Liver (tissue), 9 donors: ENCODE data around the gene CFAP206. TPM values are rescaled to one million over a fixed set of nuclear protein-coding genes. Genes with fewer than 3 reads are reported as not detected.

Experiments used
- DNase-seq: peaks from one replicate; pipeline ENCODE4 v3.0.0-alpha.2; 2017; ENCODE audit warnings: low spot score
- H3K27ac ChIP-seq, 2 donors: one replicate each; pipeline ENCODE4 v1.7.0; 2013; ENCODE audit warnings: inconsistent platforms in 2 of 2, low read length in 2 of 2, control low read depth in 1 of 2, low read depth in 1 of 2, mild to moderate bottlenecking in 1 of 2
- H3K27me3 ChIP-seq, 4 donors: one replicate each; pipeline versions ENCODE4 v1.6.1 to v1.7.0; 2013; ENCODE audit warnings: low read length in 3 of 4, inconsistent platforms in 1 of 4, mild to moderate bottlenecking in 1 of 4, moderate library complexity in 1 of 4; ENCODE audit not compliant: control insufficient read depth in 4 of 4, insufficient read depth in 4 of 4
- H3K36me3 ChIP-seq, 4 donors: one replicate each; pipeline versions ENCODE4 v1.6.1 to v1.7.0; 2013; ENCODE audit warnings: low read length in 3 of 4, mild to moderate bottlenecking in 3 of 4, low read depth in 1 of 4, moderate library complexity in 1 of 4; ENCODE audit not compliant: control insufficient read depth in 4 of 4, insufficient read depth in 3 of 4
- H3K4me1 ChIP-seq, 4 donors: one replicate each; pipeline versions ENCODE4 v1.6.1 to v1.7.0; 2013; ENCODE audit warnings: low read length in 3 of 4, mild to moderate bottlenecking in 3 of 4, moderate library complexity in 1 of 4; ENCODE audit not compliant: control insufficient read depth in 4 of 4, insufficient read depth in 4 of 4
- H3K4me3 ChIP-seq, 3 donors: one replicate each; pipeline versions ENCODE4 v1.6.1 to v1.7.0; 2013; ENCODE audit warnings: low read length in 3 of 3, control low read depth in 1 of 3, low read depth in 1 of 3, mild to moderate bottlenecking in 1 of 3
- H3K9ac ChIP-seq, 2 donors: one replicate each; pipeline ENCODE4 v1.7.0; 2013; ENCODE audit warnings: low read length in 2 of 2, mild to moderate bottlenecking in 2 of 2, moderate library complexity in 2 of 2, control low read depth in 1 of 2, low read depth in 1 of 2
- H3K9me3 ChIP-seq, 4 donors: one replicate each; pipeline versions ENCODE4 v1.6.1 to v1.7.0; 2013; ENCODE audit warnings: low read length in 3 of 4; ENCODE audit not compliant: control insufficient read depth in 4 of 4
- EGR1 ChIP-seq, 2 donors: IDR thresholded peaks; 2 replicates each; pipeline ENCODE4 v1.6.1; 2016 to 2018; ENCODE audit warnings: antibody characterized with exemption in 2 of 2, low read depth in 2 of 2
- FOXA1 ChIP-seq: IDR thresholded peaks from 2 replicates; pipeline ENCODE4 v1.6.1; 2016; ENCODE audit warnings: antibody characterized with exemption
- GABPA ChIP-seq, 2 donors: IDR thresholded peaks in 1 of 2; conservative IDR thresholded peaks in 1 of 2; 2 replicates each; pipeline ENCODE4 v1.6.1; 2016; ENCODE audit warnings: antibody characterized with exemption in 2 of 2, mild to moderate bottlenecking in 1 of 2, moderate library complexity in 1 of 2
- HNF4A ChIP-seq, 2 donors: conservative IDR thresholded peaks; 2 replicates each; pipeline ENCODE4 v1.6.1; 2016; ENCODE audit warnings: antibody characterized with exemption in 2 of 2, mild to moderate bottlenecking in 2 of 2
- HNF4G ChIP-seq: IDR thresholded peaks from 2 replicates; pipeline ENCODE4 v1.6.1; 2016; ENCODE audit warnings: antibody characterized with exemption
- JUND ChIP-seq, 2 donors: IDR thresholded peaks; 2 replicates each; pipeline ENCODE4 v1.6.1; 2016; ENCODE audit warnings: antibody characterized with exemption in 2 of 2
- RAD21 ChIP-seq, 2 donors: IDR thresholded peaks; 2 replicates each; pipeline ENCODE4 v1.6.1; 2016; ENCODE audit warnings: antibody characterized with exemption in 2 of 2, mild to moderate bottlenecking in 2 of 2
- SP1 ChIP-seq: IDR thresholded peaks from 2 replicates; pipeline ENCODE4 v1.6.1; 2018; ENCODE audit warnings: antibody characterized with exemption, mild to moderate bottlenecking
- TAF1 ChIP-seq: conservative IDR thresholded peaks from 2 replicates; pipeline ENCODE4 v1.6.1; 2016; ENCODE audit warnings: antibody characterized with exemption, mild to moderate bottlenecking
- YY1 ChIP-seq: IDR thresholded peaks from 2 replicates; pipeline ENCODE4 v1.6.1; 2016; ENCODE audit warnings: antibody characterized with exemption, mild to moderate bottlenecking
- WGBS: extraction: QIAGEN DNeasy Blood & Tissue Kit; methylation state at CpG from one replicate; pipeline ENCODE4 v1.1.7; 2013; 5-methylcytosine and 5-hydroxymethylcytosine counted together
- polyA plus RNA-seq, 2 donors: library from polyadenylated mRNA; stranded (reverse) in 1 of 2; unstranded in 1 of 2; fragments of 200-250 nt in 1 of 2; fragments of >200 nt in 1 of 2; fragmentation: Nextera tagmentation in 1 of 2; extraction: Ambion mirVana in 1 of 2; gene quantifications; one replicate each; pipeline versions ENCODE4 v1.2.1 to v1.2.3, GENCODE V29; 2013 to 2015
- total RNA-seq, 2 donors: library from RNA; depleted of rRNA; stranded (reverse); fragments of >200 nt; gene quantifications; one replicate each; pipeline ENCODE4 v1.2.3, GENCODE V29; 2014
- TF ChIP-seq, protein P1 (sequence below): fragments of 150-350 bp; IDR thresholded peaks from 2 replicates; pipeline ENCODE4 v1.5.1; 2017; ENCODE audit warnings: improper control_type of control experiment, low read depth, low read length; ENCODE audit not compliant: missing input control
- donor health status: healthy.
- donor health status: healthy.
- donor health status: healthy.
- donor health status: healthy.
- donor health status: healthy.

The CFAP206 gene
- total and polyA plus RNA-seq, 4 donors, result 0.08 to 0.42 (median 0.11) TPM; not detected in 1

DNA sequence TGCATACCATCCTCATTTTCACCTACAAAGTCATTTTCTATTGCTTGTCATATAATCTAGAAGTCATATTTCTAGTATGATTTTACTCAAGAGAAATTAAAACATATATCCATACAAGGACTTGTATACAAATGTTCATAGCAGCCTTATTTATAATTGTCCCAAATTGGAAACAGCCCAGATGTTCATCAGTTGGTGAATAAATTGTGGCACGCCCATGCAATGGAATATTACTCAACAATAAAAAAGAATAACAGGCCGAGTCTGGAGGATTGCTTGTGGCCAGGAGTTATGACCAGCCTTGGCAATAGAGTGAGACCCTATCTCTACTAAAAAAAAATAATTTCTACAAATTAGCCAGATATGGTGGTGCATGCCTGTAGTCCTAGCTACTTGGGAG is 34.4 kb upstream of the CFAP206 start:
- no peaks in the 10 kb centered on the region for H3K36me3 ChIP-seq
- H3K4me1 ChIP-seq, result no peaks in the 10 kb centered on the region
- no peaks in the 10 kb centered on the region for H3K27me3 ChIP-seq
- 97% methylated on average over 2 of the region's 2 CpGs for WGBS
- H3K27ac ChIP-seq, result no peak overlapping the region
- no peak for DNase-seq
- TF ChIP-seq RAD21 (IDR thresholded peaks at IDR 0.05) (no peak), YY1 (no peak), GABPA (IDR thresholded peaks at IDR 0.05 in 1 of 2, conservative IDR thresholded peaks at IDR 0.05 in 1 of 2) (no peak), HNF4A (conservative IDR thresholded peaks at IDR 0.05) (no peak), HNF4G (no peak), FOXA1 (no peak)
- TF ChIP-seq, protein P1, sequence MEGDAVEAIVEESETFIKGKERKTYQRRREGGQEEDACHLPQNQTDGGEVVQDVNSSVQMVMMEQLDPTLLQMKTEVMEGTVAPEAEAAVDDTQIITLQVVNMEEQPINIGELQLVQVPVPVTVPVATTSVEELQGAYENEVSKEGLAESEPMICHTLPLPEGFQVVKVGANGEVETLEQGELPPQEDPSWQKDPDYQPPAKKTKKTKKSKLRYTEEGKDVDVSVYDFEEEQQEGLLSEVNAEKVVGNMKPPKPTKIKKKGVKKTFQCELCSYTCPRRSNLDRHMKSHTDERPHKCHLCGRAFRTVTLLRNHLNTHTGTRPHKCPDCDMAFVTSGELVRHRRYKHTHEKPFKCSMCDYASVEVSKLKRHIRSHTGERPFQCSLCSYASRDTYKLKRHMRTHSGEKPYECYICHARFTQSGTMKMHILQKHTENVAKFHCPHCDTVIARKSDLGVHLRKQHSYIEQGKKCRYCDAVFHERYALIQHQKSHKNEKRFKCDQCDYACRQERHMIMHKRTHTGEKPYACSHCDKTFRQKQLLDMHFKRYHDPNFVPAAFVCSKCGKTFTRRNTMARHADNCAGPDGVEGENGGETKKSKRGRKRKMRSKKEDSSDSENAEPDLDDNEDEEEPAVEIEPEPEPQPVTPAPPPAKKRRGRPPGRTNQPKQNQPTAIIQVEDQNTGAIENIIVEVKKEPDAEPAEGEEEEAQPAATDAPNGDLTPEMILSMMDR, result no peak
- peaks cover 0 to 1% (median 0%) of the 10 kb centered on the region in 4 donors for H3K9me3 ChIP-seq
- H3K9ac ChIP-seq, result no peak overlapping the region
- no peak overlapping the region for H3K4me3 ChIP-seq

DNA sequence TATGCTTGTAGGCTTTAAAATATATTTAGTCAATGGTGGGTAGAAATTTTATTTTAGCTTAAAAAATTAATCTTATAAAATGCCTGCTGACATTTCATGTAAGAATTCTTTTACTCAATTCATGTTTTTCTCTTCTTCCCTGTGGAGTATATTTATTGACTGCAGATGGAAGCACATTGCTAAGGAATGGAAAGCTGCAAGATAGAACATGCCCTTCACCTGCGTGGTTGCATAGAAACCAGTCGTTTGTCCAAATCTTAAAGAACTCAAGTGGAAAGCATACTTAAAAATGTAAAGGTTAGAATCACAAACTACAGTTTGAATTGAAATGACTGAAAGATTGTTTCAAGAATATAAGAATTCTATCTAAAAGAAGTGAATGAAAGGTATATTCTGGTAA is 32.5 kb upstream of the CFAP206 start:
- H3K4me3 ChIP-seq, result no peak overlapping the region
- H3K9me3 ChIP-seq, result peaks cover 0 to 1% (median 0%) of the 10 kb centered on the region in 4 donors
- H3K9ac ChIP-seq, result no peak overlapping the region
- 98% methylated on average over 2 of the region's 2 CpGs for WGBS
- TF ChIP-seq, protein P1, result no peak
- no peak for TF ChIP-seq SP1
- TF ChIP-seq GABPA (IDR thresholded peaks at IDR 0.05 in 1 of 2, conservative IDR thresholded peaks at IDR 0.05 in 1 of 2), result no peak
- TF ChIP-seq FOXA1, result no peak
- TF ChIP-seq TAF1, result no peak
- no peak for TF ChIP-seq JUND (IDR thresholded peaks at IDR 0.05)
- no peaks in the 10 kb centered on the region for H3K36me3 ChIP-seq
- no peaks in the 10 kb centered on the region for H3K27me3 ChIP-seq
- H3K4me1 ChIP-seq, result no peaks in the 10 kb centered on the region
- H3K27ac ChIP-seq, result no peak overlapping the region
- no peak for DNase-seq

DNA sequence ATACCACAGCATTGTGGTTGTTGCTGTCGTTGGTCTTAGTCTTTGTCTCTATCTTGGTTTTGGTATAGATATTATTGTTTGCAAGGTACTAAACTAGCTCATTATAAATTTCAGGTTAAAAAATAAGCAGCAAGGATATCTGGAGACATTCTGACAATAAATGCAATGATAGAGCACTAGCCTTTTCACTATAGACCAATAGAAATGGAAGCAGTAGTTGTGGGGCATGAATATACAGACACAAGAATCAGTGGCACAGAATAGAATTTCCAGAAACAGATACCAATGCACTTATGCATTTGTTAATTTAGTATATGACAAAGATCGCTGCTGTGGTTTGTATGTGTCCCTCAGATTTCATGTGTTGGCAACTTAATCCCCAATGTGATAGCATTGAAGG is 31.1 kb upstream of the CFAP206 start:
- H3K4me1 ChIP-seq, result no peaks in the 10 kb centered on the region
- no peak for TF ChIP-seq EGR1 (IDR thresholded peaks at IDR 0.05; ENCODE audit: low read depth in 2 of 2)
- no peak for TF ChIP-seq HNF4A (conservative IDR thresholded peaks at IDR 0.05)
- TF ChIP-seq TAF1, result no peak
- TF ChIP-seq HNF4G, result no peak
- no peak for TF ChIP-seq GABPA (IDR thresholded peaks at IDR 0.05 in 1 of 2, conservative IDR thresholded peaks at IDR 0.05 in 1 of 2)
- no peak for TF ChIP-seq RAD21 (IDR thresholded peaks at IDR 0.05)
- H3K36me3 ChIP-seq, result no peaks in the 10 kb centered on the region
- peaks cover 0 to 1% (median 0%) of the 10 kb centered on the region in 4 donors for H3K9me3 ChIP-seq
- H3K4me3 ChIP-seq, result no peak overlapping the region
- H3K9ac ChIP-seq, result no peak overlapping the region
- H3K27ac ChIP-seq, result no peak overlapping the region
- no peak for DNase-seq
- 97% methylated on average over 2 of the region's 2 CpGs for WGBS
- no peaks in the 10 kb centered on the region for H3K27me3 ChIP-seq
